Fibroblast of skin of right biceps (primary cell): ENCODE results near the gene OR2B3.
"Not testable (repeated sequence)": the region's sequence is repeated elsewhere in the genome, so short reads cannot be mapped to it uniquely, and the experiment has no call there.

Source experiments
- DNase-seq: peaks from one replicate; pipeline ENCODE4 v3.0.0-alpha.2; 2013

Gene OR2B3, protein sequence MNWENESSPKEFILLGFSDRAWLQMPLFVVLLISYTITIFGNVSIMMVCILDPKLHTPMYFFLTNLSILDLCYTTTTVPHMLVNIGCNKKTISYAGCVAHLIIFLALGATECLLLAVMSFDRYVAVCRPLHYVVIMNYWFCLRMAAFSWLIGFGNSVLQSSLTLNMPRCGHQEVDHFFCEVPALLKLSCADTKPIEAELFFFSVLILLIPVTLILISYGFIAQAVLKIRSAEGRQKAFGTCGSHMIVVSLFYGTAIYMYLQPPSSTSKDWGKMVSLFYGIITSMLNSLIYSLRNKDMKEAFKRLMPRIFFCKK

DNA sequence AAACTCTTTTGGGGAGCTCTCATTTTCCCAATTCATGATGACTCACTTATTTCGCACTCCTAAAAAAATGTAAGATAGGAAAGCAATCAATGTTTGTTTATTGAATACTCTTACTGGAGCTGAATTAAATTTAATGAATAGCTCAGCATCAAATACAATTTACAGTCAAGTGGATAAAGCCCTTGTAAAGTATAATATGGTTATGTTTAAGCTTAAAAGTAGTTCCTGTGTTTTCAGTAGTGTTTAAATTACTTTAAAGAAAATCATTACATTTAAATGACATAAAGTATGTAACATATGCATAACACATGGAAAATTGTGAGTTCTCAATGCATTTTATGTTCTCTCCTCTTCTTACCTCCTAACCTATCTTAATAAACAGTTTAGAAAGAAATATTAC is at the start of gene OR2B3:
Gene OR2B3 (minus strand): TSS at position 101 of the 400 bp plus-strand sequence. CDS start 65 bp downstream, at position 36.
- no peak for DNase-seq

- DNase-seq: no peak
These were observed 44.6 kb upstream of the OR2B3 start for GRCh38 chr6:29131691-29132090.

DNA sequence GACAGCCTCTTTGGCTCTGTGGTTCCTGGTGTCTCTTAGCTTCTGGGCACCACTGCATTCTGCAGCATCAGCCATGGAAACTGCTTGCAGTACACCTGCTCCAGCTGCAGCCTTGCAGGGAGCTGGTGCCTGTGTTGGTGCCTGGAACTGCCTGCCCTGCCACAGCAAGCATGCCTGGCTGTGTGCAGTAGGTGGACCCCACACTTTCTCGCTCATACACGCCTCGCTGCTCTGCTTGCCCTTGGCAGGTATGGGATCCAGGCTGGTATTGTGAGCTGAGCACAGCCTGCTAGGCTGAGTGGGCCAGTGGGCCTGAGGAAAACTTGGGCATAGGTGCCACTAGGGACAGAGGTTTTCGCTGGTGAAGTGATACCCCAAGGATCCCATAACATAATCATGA is 43.5 kb upstream of the OR2B3 start:
- no peak for DNase-seq

GRCh38 chr6:29129326-29130012 is 42.4 kb upstream of the OR2B3 start:
- DNase-seq: no peak

GRCh38 chr6:29114964-29115363 is 27.9 kb upstream of the OR2B3 start:
- DNase-seq: not testable (repeated sequence)

- no peak for DNase-seq
These were observed 25.0 kb upstream of the OR2B3 start for GRCh38 chr6:29112135-29112534.

GRCh38 chr6:29107758-29108157 is 20.6 kb upstream of the OR2B3 start, which contains the start of gene OR2J3:
Gene OR2J3 (plus strand): TSS chr6:29108058. CDS start chr6:29111891, 3,833 bp downstream.
- DNase-seq: no peak

DNA sequence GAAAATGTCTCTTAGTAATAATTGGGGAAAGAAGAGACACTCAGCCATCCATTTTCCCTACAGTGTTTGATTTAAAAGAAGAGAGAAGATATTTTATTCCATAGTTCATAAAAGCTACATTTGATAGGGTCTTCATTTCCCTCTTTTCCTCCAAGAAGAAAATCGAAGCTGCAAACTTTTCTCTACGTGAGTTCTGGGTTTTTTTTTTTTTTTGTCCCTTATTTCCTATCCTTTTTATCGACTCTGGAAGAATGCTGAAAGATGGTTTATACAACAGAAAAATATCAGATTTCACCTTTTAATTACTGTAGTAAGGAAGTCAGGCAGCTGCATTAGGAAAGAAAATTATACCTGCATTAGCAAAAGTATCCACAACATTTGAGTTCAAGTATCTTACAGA is 12.1 kb upstream of the OR2B3 start, which contains the start of gene OR2J1:
Gene OR2J1 (plus strand): TSS at position 301 of the 400 bp plus-strand sequence. CDS start 1,453 bp downstream, outside the sequence.
- DNase-seq: no peak

DNA sequence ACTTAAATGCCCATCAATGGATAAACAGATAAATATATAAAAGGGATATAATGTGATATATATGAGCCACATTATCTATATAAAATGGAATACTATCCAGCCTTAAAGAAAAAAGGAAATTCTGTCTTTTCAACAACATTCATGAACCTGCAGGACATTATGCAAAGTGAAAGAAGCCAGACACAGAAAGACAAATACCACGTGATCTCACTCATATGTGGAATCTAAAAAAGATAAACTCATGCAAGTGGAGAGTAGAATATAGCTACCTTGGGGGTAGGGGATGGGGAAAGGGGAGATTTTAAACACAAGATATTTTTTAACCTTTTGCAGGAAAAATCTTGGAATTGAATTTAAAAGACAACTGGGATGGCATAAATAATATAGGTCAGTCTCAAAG is 10.7 kb upstream of the OR2B3 start:
- no peak for DNase-seq

- no peak for DNase-seq
These were observed 5.8 kb upstream of the OR2B3 start for GRCh38 chr6:29092957-29093356.

- no peak for DNase-seq
These were observed 4.7 kb downstream of the OR2B3 start for GRCh38 chr6:29082457-29082856.

DNA sequence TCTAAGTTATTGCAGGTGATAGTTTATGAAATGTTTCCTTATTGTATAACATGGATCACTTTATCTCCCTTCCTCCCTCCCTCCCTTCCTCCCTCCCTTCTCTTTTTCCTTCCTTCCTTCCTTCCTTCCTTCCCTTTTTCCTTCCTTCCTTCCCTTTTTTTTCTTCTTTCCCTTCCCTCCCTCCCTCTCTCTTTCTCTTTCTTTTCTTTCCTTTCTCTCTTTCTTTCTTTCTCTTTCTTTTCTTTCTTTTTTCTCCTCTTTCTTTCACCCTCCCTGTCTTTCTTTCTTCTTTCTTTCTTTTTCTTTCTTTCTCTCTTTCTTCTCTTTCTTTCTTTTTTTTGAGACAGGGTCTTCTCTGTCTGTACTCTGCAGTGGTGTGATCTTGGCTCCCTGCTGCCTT is 5.8 kb downstream of the OR2B3 start:
- no peak for DNase-seq

- DNase-seq: no peak
These were observed 7.9 kb downstream of the OR2B3 start for GRCh38 chr6:29079203-29079602.

DNA sequence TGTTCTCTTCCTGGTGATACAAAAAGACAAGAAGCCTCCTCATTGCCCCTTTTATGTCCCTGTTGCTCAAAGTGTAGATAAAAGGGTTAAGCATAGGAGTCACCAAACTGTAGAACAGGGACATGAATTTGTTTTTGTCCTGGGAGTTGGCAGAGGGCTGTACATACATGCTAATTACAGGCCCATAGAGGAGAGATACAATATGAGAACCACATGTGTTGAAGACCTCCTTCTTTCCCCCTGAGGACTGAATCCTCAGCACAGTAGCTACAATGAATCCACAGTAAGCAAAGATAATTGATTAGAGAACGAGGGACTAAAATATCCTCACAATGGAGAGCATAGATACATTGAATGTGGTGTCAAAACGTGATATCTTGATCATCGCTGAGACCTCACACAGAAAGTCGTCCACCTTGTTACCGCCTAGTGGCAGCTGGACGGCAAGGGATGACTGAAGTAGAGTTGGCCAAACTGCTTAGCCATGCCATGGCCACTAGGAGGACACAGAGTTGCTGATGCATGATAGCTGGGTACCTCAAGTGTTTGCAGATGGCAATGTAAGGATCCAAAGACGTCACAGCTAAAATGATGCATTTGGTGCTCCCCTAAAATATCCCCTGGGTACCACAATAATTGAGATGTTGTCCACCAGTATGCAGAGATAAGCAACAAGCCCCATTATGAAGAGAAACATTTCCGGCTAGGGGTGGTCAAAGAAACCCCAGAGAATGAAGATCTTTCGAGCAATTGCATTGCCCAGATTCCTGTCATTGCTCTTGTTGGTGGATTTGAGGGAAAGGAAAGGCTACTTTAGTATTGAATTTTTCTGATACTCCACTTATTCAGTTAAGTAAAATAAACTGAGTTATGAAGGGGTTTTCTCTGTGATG is 15.0 kb downstream of the OR2B3 start:
- DNase-seq: peak; percentile 7

DNA sequence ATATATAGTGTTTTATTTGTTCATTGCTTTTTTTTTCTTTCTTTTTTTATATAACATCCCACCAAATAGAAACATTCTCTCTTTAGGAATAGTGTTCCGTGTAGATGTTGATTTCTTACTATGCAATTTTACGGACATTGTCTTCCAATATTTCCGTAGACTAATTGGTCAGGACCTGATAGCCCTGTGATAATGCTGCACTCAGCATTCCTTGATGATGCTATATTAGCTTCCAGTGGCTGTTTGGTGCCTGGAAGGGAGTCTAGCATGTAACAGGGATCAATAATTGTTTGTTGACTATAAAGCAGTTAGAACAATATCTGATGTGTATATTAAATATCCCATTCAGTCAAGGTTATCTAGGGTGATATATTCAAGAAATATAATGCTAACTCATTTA is 35.4 kb downstream of the OR2B3 start:
- DNase-seq: no peak

DNA sequence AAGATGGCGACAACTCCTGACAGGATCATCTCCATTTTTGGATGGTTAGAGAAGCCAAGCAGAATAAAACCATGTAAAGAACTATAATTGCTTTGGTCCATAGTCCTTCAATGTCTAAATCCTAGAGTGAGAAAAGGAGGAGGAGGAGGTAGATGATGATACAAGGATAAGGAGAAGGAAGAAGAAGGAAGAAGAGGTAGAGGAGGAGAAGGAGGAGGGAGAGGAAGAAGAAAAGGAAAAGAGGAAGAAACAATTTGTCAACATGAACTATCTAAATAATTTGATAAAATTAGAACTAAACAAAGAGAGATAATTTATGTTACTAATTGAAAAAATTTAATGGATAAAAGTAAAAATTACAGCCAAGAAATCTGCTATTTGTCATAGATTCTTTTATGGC is 42.0 kb downstream of the OR2B3 start, which contains the start of gene OR2W1:
Gene OR2W1 (minus strand): TSS at position 101 of the 400 bp plus-strand sequence. CDS start 0 bp downstream, at position 101.
- no peak for DNase-seq
